Activated CD4-positive, alpha-beta T cell treated with anti-CD3 and anti-CD28 coated beads, Interleukin-2, amount 50 U/mL, for 1 hour (primary cell): ENCODE results near the gene KCNJ16.

Experiments used
- DNase-seq: peaks from one replicate; pipeline ENCODE4 v3.0.0-alpha.2; 2020

The KCNJ16 gene

DNA sequence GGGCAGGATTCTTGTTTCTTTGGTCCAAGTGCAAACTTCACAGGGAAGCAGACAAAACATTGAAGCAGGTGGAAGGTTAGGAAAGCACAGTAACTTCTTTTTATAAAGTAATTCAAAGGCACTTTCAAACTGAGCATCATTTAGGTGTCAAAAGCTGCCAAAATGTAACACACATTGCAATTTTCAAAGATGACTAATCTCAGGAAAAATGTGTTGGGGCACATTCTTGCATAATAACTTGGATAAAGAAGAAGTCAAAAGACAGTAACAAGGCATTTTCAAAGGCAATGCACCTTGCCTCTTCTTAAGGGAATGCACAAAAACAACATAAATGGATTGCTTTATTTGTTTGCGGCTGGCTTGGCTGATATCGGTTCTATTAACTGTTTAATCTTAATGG, 97.9 kb downstream of the KCNJ16 start:
- DNase-seq, result no peak

DNA sequence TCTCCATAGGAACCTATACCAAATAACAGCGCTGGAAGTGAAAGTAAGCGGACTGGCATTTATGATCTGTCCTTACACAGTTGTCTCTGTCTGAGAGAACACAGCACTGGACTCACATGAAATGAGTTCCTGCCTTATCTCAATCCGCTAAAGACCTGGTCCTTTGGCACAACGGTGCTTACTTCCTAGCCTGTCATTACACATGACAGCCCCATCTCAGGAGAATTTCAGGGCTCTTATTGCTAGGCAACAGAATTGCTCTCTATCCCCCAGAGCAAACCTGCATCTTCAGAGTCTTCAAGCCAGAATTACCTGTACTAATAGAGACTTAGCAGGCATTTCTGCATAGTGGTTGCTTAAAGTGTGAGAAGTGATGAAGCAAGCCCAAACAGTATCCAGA, 98.7 kb downstream of the KCNJ16 start:
- no peak for DNase-seq

DNA sequence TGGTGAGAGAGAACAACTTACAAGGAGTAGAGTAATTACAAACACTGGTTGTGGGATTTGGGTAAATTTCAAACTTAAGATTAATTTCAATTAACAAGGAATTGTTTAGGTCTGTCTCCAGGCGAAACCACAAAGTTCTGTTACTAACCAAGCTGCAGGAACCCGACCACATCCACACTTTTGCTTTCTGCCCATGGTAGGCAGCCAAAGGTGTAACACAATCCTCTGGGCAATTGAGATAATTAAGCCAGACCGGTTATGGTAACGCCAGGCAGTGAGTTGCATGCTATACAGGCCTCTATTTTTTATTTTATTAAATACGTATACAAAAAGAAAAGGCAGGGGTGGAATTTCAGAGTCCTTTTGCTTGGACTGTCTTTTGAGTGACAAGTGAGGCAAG, 106.4 kb downstream of the KCNJ16 start:
- no peak for DNase-seq

- no peak for DNase-seq
Observed at GRCh38 chr17:70181866-70182265, 106.8 kb downstream of the KCNJ16 start.

DNA sequence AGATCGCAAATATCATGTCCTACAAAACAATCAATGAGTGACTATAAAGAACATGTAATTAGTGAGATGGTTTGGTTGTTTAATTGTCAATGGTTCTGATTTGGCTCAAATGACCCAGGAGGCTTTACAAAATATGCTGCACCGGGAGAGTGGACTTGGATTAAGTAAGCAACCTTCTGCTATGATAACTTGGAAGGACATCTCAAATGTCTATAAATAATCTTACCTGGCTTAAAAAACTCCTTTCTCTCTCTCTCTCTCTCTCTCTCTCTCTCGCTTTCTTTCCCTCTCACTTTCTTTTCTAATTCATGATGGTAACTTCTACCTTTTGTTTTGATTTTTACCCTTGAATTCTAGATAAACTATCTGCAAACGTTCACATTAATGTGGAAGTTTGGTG, 108.5 kb downstream of the KCNJ16 start:
- DNase-seq, result no peak

GRCh38 chr17:70184207-70184606, 109.2 kb downstream of the KCNJ16 start:
- no peak for DNase-seq

GRCh38 chr17:70184770-70185169, 109.7 kb downstream of the KCNJ16 start:
- no peak for DNase-seq
